Stimulated activated CD4-positive, alpha-beta T cell treated with anti-CD3 and anti-CD28 coated beads, Interleukin-4, amount 100 ng/mL, for 48 hours (primary cell): ENCODE results near the gene HNRNPA1L2.
A peak's percentile ranks its signal among the peaks of the same experiment; 100 is the strongest.
"Not testable (repeated sequence)": the region's sequence is repeated elsewhere in the genome, so short reads cannot be mapped to it uniquely, and the experiment has no call there.

ENCODE experiments used
- DNase-seq, 2 donors: peaks; one replicate each; pipeline ENCODE4 v3.0.0-alpha.2; 2020; ENCODE audit warnings: low read depth in 2 of 2

The HNRNPA1L2 gene

GRCh38 chr13:52642131-52642530, at the start of gene HNRNPA1L2:
Gene HNRNPA1L2 (plus strand): TSS chr13:52642431. CDS start chr13:52642493, 62 bp downstream.
- no peak for DNase-seq

- DNase-seq = not testable (repeated sequence)
Measured at GRCh38 chr13:52593175-52593574, 49.1 kb upstream of the HNRNPA1L2 start.

- DNase-seq = not testable (repeated sequence)
Measured at GRCh38 chr13:52593812-52594211, 48.4 kb upstream of the HNRNPA1L2 start.

- DNase-seq = not testable (repeated sequence)
Measured at GRCh38 chr13:52594295-52594694, 47.9 kb upstream of the HNRNPA1L2 start.

GRCh38 chr13:52597676-52598075, 44.6 kb upstream of the HNRNPA1L2 start:
- DNase-seq = no peak

GRCh38 chr13:52599037-52599847, 43.0 kb upstream of the HNRNPA1L2 start:
- DNase-seq = no peak

GRCh38 chr13:52599848-52600603, 42.2 kb upstream of the HNRNPA1L2 start:
- no peak for DNase-seq

- DNase-seq = no peak
Measured at GRCh38 chr13:52600666-52601065, 41.6 kb upstream of the HNRNPA1L2 start.

- DNase-seq = not testable (repeated sequence)
Measured at GRCh38 chr13:52603316-52603715, 38.9 kb upstream of the HNRNPA1L2 start.

GRCh38 chr13:52606126-52606525, 36.1 kb upstream of the HNRNPA1L2 start:
- not testable (repeated sequence) for DNase-seq

- DNase-seq = not testable (repeated sequence)
Measured at GRCh38 chr13:52606795-52607194, 35.4 kb upstream of the HNRNPA1L2 start.

GRCh38 chr13:52608184-52608583, 34.0 kb upstream of the HNRNPA1L2 start:
- DNase-seq = not testable (repeated sequence)

- DNase-seq = not testable (repeated sequence)
Measured at GRCh38 chr13:52609013-52609606, 33.1 kb upstream of the HNRNPA1L2 start.

GRCh38 chr13:52610158-52610557, 32.1 kb upstream of the HNRNPA1L2 start:
- DNase-seq = not testable (repeated sequence)

- DNase-seq = no peak
Measured at GRCh38 chr13:52615134-52615801, 27.0 kb upstream of the HNRNPA1L2 start.

- no peak for DNase-seq
Measured at GRCh38 chr13:52615812-52616211, 26.4 kb upstream of the HNRNPA1L2 start.

- peak; percentile 75 to 83 for DNase-seq
Measured at GRCh38 chr13:52617070-52618060, 24.9 kb upstream of the HNRNPA1L2 start.

- not testable (repeated sequence) for DNase-seq
Measured at GRCh38 chr13:52631083-52631690, 11.0 kb upstream of the HNRNPA1L2 start.

- DNase-seq = no peak
Measured at GRCh38 chr13:52638666-52639328, 3.4 kb upstream of the HNRNPA1L2 start.

GRCh38 chr13:52644108-52644507, 1.9 kb downstream of the HNRNPA1L2 start:
- DNase-seq = no peak
